ENCODE results near the gene TLE4. TPM values are rescaled to one million over a fixed set of nuclear protein-coding genes. Genes with fewer than 3 reads are reported as not detected.
A peak's percentile ranks its signal among the peaks of the same experiment; 100 is the strongest.
"Not testable (repeated sequence)": the region's sequence is repeated elsewhere in the genome, so short reads cannot be mapped to it uniquely, and the experiment has no call there.

The TLE4 gene
- total RNA-seq, 1 donor from 2014 or later: 97.4 TPM

GRCh38 chr9:79603222-79603920 lies 31.6 kb downstream of the TLE4 start:
- Mint-ChIP-seq H3K4me3 (ENCODE audit: unreplicated experiment) (no peak overlapping the region), H3K36me3 (ENCODE audit: unreplicated experiment) (peaks cover 23% of the 10 kb centered on the region), H3K9me3 (ENCODE audit: unreplicated experiment) (peaks cover 3% of the 10 kb centered on the region), H3K4me1 (ENCODE audit: low read depth, unreplicated experiment) (no peaks in the 10 kb centered on the region), H3K27me3 (ENCODE audit: unreplicated experiment) (no peaks in the 10 kb centered on the region), H3K27ac (ENCODE audit: unreplicated experiment) (no peak overlapping the region)
- TF ChIP-seq CTCF (IDR thresholded peaks at IDR 0.05; ENCODE audit: partially characterized antibody, unreplicated experiment): no peak
- DNase-seq: no peak

- peaks cover 2% of the 10 kb centered on the region for H3K4me1 Mint-ChIP-seq (ENCODE audit: low read depth, unreplicated experiment)
- H3K4me3 Mint-ChIP-seq (ENCODE audit: unreplicated experiment): no peak overlapping the region
- peaks cover 3% of the 10 kb centered on the region for H3K9me3 Mint-ChIP-seq (ENCODE audit: unreplicated experiment)
- H3K36me3 Mint-ChIP-seq (ENCODE audit: unreplicated experiment): peaks cover 23% of the 10 kb centered on the region
- H3K27me3 Mint-ChIP-seq (ENCODE audit: unreplicated experiment): no peaks in the 10 kb centered on the region
- H3K27ac Mint-ChIP-seq (ENCODE audit: unreplicated experiment): no peak overlapping the region
- DNase-seq: no peak
- TF ChIP-seq CTCF (IDR thresholded peaks at IDR 0.05; ENCODE audit: partially characterized antibody, unreplicated experiment): no peak
Observed at GRCh38 chr9:79604149-79604548, 32.4 kb downstream of the TLE4 start.

- Mint-ChIP-seq H3K36me3 (ENCODE audit: unreplicated experiment) (peaks cover 23% of the 10 kb centered on the region), H3K27me3 (ENCODE audit: unreplicated experiment) (no peaks in the 10 kb centered on the region), H3K27ac (ENCODE audit: unreplicated experiment) (no peak overlapping the region), H3K4me3 (ENCODE audit: unreplicated experiment) (no peak overlapping the region), H3K4me1 (ENCODE audit: low read depth, unreplicated experiment) (peaks cover 11% of the 10 kb centered on the region), H3K9me3 (ENCODE audit: unreplicated experiment) (peaks cover 3% of the 10 kb centered on the region)
- no peak for TF ChIP-seq CTCF (IDR thresholded peaks at IDR 0.05; ENCODE audit: partially characterized antibody, unreplicated experiment)
- no peak for DNase-seq
Observed at GRCh38 chr9:79604921-79605562, 33.3 kb downstream of the TLE4 start.

- Mint-ChIP-seq H3K36me3 (ENCODE audit: unreplicated experiment) (peaks cover 21% of the 10 kb centered on the region), H3K27ac (ENCODE audit: unreplicated experiment) (peak overlapping the region; percentile 8), H3K4me1 (ENCODE audit: low read depth, unreplicated experiment) (peaks cover 22% of the 10 kb centered on the region)
- not testable (repeated sequence) for H3K9me3 Mint-ChIP-seq (ENCODE audit: unreplicated experiment); H3K4me3 Mint-ChIP-seq (ENCODE audit: unreplicated experiment); DNase-seq; H3K27me3 Mint-ChIP-seq (ENCODE audit: unreplicated experiment)
Observed at GRCh38 chr9:79606529-79606928, 34.8 kb downstream of the TLE4 start.

- no peaks in the 10 kb centered on the region for H3K27me3 Mint-ChIP-seq (ENCODE audit: unreplicated experiment)
- peaks cover 4% of the 10 kb centered on the region for H3K36me3 Mint-ChIP-seq (ENCODE audit: unreplicated experiment)
- no peak for DNase-seq
- no peak for TF ChIP-seq CTCF (IDR thresholded peaks at IDR 0.05; ENCODE audit: partially characterized antibody, unreplicated experiment)
- H3K4me1 Mint-ChIP-seq (ENCODE audit: low read depth, unreplicated experiment): peaks cover 33% of the 10 kb centered on the region
- H3K9me3 Mint-ChIP-seq (ENCODE audit: unreplicated experiment): peaks cover 3% of the 10 kb centered on the region
- peak overlapping the region; percentile 37 for H3K27ac Mint-ChIP-seq (ENCODE audit: unreplicated experiment)
- peak overlapping the region; percentile 31 for H3K4me3 Mint-ChIP-seq (ENCODE audit: unreplicated experiment)
Observed at GRCh38 chr9:79609468-79610018, 37.8 kb downstream of the TLE4 start.

All from glutamatergic neuron (in vitro differentiated cells).